ENCODE measurements around the gene RIC1. TPM values are rescaled to one million over a fixed set of nuclear protein-coding genes. Genes with fewer than 3 reads are reported as not detected.
A peak's percentile ranks its signal among the peaks of the same experiment; 100 is the strongest.
"Not testable (repeated sequence)": the region's sequence is repeated elsewhere in the genome, so short reads cannot be mapped to it uniquely, and the experiment has no call there.

RIC1 gene
- total RNA-seq, 2 donors from 2014 or later: 9.2 to 10.9 TPM

- ATAC-seq (no peak), DNase-seq (no peak)
- intact Hi-C loops (cut with DNase I): no loop called here
Measured at GRCh38 chr9:5646116-5646515, 17.2 kb downstream of the RIC1 start.

GRCh38 chr9:5650356-5651105 is 21.6 kb downstream of the RIC1 start:
- intact Hi-C loops (cut with DNase I): no loop called here
- no peak for ATAC-seq
- no peak for DNase-seq

- ATAC-seq (no peak), DNase-seq (no peak)
- intact Hi-C loops (cut with DNase I): no loop called here
Measured at GRCh38 chr9:5651246-5651645, 22.3 kb downstream of the RIC1 start.

- intact Hi-C loops (cut with DNase I): no loop called here
- no peak for DNase-seq
- ATAC-seq: no peak
Measured at GRCh38 chr9:5652821-5653220, 23.9 kb downstream of the RIC1 start.

- intact Hi-C loops (cut with DNase I); DNase-seq; ATAC-seq: not testable (repeated sequence)
Measured at GRCh38 chr9:5662804-5663203, 33.9 kb downstream of the RIC1 start.

GRCh38 chr9:5665059-5665458 is 36.2 kb downstream of the RIC1 start:
- ATAC-seq (no peak), DNase-seq (no peak)
- intact Hi-C loops (cut with DNase I): no loop called here

GRCh38 chr9:5667391-5667790 is 38.5 kb downstream of the RIC1 start:
- DNase-seq (no peak), ATAC-seq (no peak)
- intact Hi-C loops (cut with DNase I): no loop called here

GRCh38 chr9:5670079-5670478 is 41.2 kb downstream of the RIC1 start:
- DNase-seq: no peak

GRCh38 chr9:5671711-5672353 is 42.9 kb downstream of the RIC1 start:
- ATAC-seq (no peak), DNase-seq (no peak)
- intact Hi-C loops (cut with DNase I): no loop called here

More at GRCh38 chr9:5670079-5670478, 41.2 kb downstream of the RIC1 start:
- intact Hi-C loops (cut with DNase I): no loop called here
- peak; percentile 17 to 59 for ATAC-seq

GRCh38 chr9:5675046-5675445 is 46.1 kb downstream of the RIC1 start:
- intact Hi-C loops (cut with DNase I); DNase-seq; ATAC-seq: not testable (repeated sequence)

GRCh38 chr9:5683591-5683990 is 54.7 kb downstream of the RIC1 start:
- DNase-seq; ATAC-seq; intact Hi-C loops (cut with DNase I): not testable (repeated sequence)

- intact Hi-C loops (cut with DNase I): no loop called here
- ATAC-seq (no peak), DNase-seq (no peak)
Measured at GRCh38 chr9:5684101-5684500, 55.2 kb downstream of the RIC1 start.

- intact Hi-C loops (cut with DNase I): no loop called here
- DNase-seq (no peak), ATAC-seq (no peak)
Measured at GRCh38 chr9:5688109-5688508, 59.2 kb downstream of the RIC1 start.

- DNase-seq: no peak
- ATAC-seq: no peak
- intact Hi-C loops (cut with DNase I): no loop called here
Measured at GRCh38 chr9:5690278-5690677, 61.4 kb downstream of the RIC1 start.

- ATAC-seq: no peak
- intact Hi-C loops (cut with DNase I): no loop called here
- no peak for DNase-seq
Measured at GRCh38 chr9:5695860-5696259, 67.0 kb downstream of the RIC1 start.

- no peak for DNase-seq
- no peak for ATAC-seq
- intact Hi-C loops (cut with DNase I): no loop called here
Measured at GRCh38 chr9:5696884-5697283, 68.0 kb downstream of the RIC1 start.

- ATAC-seq (no peak), DNase-seq (no peak)
- intact Hi-C loops (cut with DNase I): no loop called here
Measured at GRCh38 chr9:5698004-5698403, 69.1 kb downstream of the RIC1 start.

- ATAC-seq (peak in 1 of 2 donors; percentile 32), DNase-seq (no peak)
- intact Hi-C loops (cut with DNase I): no loop called here
Measured at GRCh38 chr9:5698810-5699556, 70.1 kb downstream of the RIC1 start.

- intact Hi-C loops (cut with DNase I): no loop called here
- no peak for ATAC-seq
Measured at GRCh38 chr9:5708414-5708813, 79.5 kb downstream of the RIC1 start.

More at GRCh38 chr9:5708414-5708813, 79.5 kb downstream of the RIC1 start:
- no peak for DNase-seq

Data from left cardiac atrium (tissue), 4 donors.